ENCODE results near the gene MLX. TPM values are rescaled to one million over a fixed set of nuclear protein-coding genes. Genes with fewer than 3 reads are reported as not detected.

Gene MLX
- total RNA-seq, 1 donor = 43.4 TPM

DNA sequence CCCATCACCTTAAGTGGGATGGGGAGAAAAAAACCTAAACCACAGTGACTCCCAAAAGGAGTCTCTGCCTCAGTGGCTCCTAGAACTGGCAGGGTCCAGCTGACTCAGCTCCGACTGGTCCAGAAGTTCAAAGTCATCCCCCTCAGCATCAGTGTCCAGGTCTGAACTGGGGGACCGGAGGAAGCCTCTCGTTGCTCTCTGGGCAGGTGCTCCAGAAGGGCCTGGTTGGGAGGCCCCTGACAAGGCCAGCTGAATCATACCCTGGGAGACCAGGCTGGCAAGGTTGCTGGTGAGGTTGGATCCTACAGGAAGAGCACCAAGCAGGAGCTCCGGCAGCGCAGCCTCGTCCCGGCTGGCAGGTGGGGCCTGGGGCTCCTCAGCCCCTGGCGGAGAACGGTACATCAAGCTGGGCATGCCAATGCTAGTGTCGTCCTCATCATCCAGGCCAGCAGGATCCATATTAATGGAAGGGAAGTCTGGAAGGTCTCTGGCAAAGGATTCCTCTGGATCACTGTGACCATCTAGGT lies 14.9 kb downstream of the MLX start:
- Histone ChIP-seq H3K36me3 (ENCODE audit: insufficient read depth, low read length) (peaks cover 71% of the 10 kb centered on the region), H3K9me3 (ENCODE audit: low read depth, low read length) (no peaks in the 10 kb centered on the region)

GRCh38 chr17:42584880-42585279 lies 18.0 kb downstream of the MLX start:
- no peak for DNase-seq (ENCODE audit: insufficient read length, low spot score, missing footprints)
- H3K36me3 ChIP-seq (ENCODE audit: insufficient read depth, low read length) = peaks cover 84% of the 10 kb centered on the region
- no peak overlapping the region for H3K27ac ChIP-seq (ENCODE audit: low read depth, low read length)
- no peak overlapping the region for H3K4me3 ChIP-seq (ENCODE audit: insufficient read depth, low read length)
- no peak overlapping the region for H3K4me2 ChIP-seq (ENCODE audit: insufficient read depth, low read length)
- no peak overlapping the region for H2AFZ ChIP-seq (ENCODE audit: low read length)
- no peaks in the 10 kb centered on the region for H3K4me1 ChIP-seq (ENCODE audit: insufficient read depth, low read length)
- no peak for TF ChIP-seq CTCF (IDR thresholded peaks at IDR 0.05; ENCODE audit: extremely low read depth, low read depth, low read length)
- peaks cover under 1% of the 10 kb centered on the region for H3K79me2 ChIP-seq (ENCODE audit: insufficient read depth, low read length)
- H4K20me1 ChIP-seq (ENCODE audit: insufficient read depth, low read length) = no peaks in the 10 kb centered on the region
- H3K27me3 ChIP-seq (ENCODE audit: insufficient read depth, low read length) = no peaks in the 10 kb centered on the region
- no peaks in the 10 kb centered on the region for H3K9me3 ChIP-seq (ENCODE audit: low read depth, low read length)

More for the DNA sequence above, 14.9 kb downstream of the MLX start:
- H2AFZ ChIP-seq (ENCODE audit: low read length) = no peak overlapping the region
- no peak for TF ChIP-seq CTCF (IDR thresholded peaks at IDR 0.05; ENCODE audit: extremely low read depth, low read depth, low read length)
- no peaks in the 10 kb centered on the region for H4K20me1 ChIP-seq (ENCODE audit: insufficient read depth, low read length)
- no peak for DNase-seq (ENCODE audit: insufficient read length, low spot score, missing footprints)
- H3K27me3 ChIP-seq (ENCODE audit: insufficient read depth, low read length) = no peaks in the 10 kb centered on the region
- H3K27ac ChIP-seq (ENCODE audit: low read depth, low read length) = no peak overlapping the region
- peaks cover 22% of the 10 kb centered on the region for H3K79me2 ChIP-seq (ENCODE audit: insufficient read depth, low read length)
- H3K4me2 ChIP-seq (ENCODE audit: insufficient read depth, low read length) = no peak overlapping the region
- no peak overlapping the region for H3K4me3 ChIP-seq (ENCODE audit: insufficient read depth, low read length)
- H3K4me1 ChIP-seq (ENCODE audit: insufficient read depth, low read length) = peaks cover 12% of the 10 kb centered on the region

DNA sequence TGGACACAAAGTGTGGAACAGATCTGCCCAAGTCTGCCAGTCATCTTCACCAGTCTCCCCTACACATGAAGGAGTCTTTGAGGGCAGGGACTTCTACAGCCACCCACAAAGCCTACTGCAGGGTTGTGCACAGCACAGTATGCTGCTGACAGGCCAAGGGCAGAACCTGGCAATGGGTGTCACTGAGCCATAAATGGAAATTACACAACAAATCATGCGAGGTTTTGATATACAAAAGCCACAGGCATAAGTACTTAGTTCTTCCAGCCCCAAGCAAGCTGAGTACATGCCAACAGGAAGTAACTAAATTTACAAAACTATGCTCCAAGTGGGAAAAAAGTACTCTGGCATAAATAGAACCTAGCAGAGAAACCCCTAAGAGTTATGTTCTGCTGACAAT lies 18.5 kb downstream of the MLX start:
- no peak for DNase-seq (ENCODE audit: insufficient read length, low spot score, missing footprints)
- TF ChIP-seq CTCF (IDR thresholded peaks at IDR 0.05; ENCODE audit: extremely low read depth, low read depth, low read length) = no peak
- Histone ChIP-seq H2AFZ (ENCODE audit: low read length) (no peak overlapping the region), H3K36me3 (ENCODE audit: insufficient read depth, low read length) (peaks cover 79% of the 10 kb centered on the region), H3K4me1 (ENCODE audit: insufficient read depth, low read length) (no peaks in the 10 kb centered on the region), H3K27ac (ENCODE audit: low read depth, low read length) (no peak overlapping the region), H3K9me3 (ENCODE audit: low read depth, low read length) (no peaks in the 10 kb centered on the region), H3K27me3 (ENCODE audit: insufficient read depth, low read length) (no peaks in the 10 kb centered on the region), H3K4me2 (ENCODE audit: insufficient read depth, low read length) (no peak overlapping the region), H3K4me3 (ENCODE audit: insufficient read depth, low read length) (no peak overlapping the region), H4K20me1 (ENCODE audit: insufficient read depth, low read length) (no peaks in the 10 kb centered on the region), H3K79me2 (ENCODE audit: insufficient read depth, low read length) (no peaks in the 10 kb centered on the region)

DNA sequence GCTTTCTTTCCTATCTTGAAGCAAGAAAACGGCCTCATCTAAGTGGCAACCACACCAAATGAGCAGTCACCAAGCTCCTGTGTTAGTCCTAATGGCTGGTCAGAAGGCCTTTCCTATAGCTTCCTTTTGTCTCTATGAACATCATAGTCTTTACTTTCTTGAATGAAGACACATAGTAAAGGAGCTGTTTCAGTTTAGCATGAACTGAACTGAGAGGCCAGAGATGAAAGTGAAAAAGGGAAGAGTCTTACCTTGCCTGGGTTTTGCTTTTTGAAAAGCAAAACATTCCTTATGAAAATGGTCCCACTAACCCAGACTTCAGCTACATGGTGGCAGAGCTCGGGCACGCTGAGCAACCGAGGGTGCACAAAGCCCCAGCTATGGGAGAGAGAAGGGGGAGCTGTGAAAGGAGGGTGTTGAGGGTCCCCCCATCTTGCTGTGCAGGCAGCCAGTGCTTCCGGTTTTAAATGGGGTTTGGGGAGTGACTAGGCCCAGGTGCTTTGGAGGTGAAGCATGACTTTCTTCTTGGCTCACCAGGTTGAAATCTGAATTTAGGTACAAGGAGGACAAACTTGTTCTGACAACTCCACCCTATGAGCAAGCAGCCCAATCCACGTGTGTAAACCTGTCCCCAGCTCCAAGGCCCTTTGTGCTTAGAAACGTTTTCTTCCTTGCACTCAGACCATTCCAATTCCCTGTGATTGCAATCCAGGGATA lies 19.8 kb downstream of the MLX start:
- no peak overlapping the region for H3K4me2 ChIP-seq (ENCODE audit: insufficient read depth, low read length)
- H4K20me1 ChIP-seq (ENCODE audit: insufficient read depth, low read length) = no peaks in the 10 kb centered on the region
- no peaks in the 10 kb centered on the region for H3K4me1 ChIP-seq (ENCODE audit: insufficient read depth, low read length)
- H2AFZ ChIP-seq (ENCODE audit: low read length) = no peak overlapping the region
- H3K27ac ChIP-seq (ENCODE audit: low read depth, low read length) = no peak overlapping the region
- DNase-seq (ENCODE audit: insufficient read length, low spot score, missing footprints) = no peak
- TF ChIP-seq CTCF (IDR thresholded peaks at IDR 0.05; ENCODE audit: extremely low read depth, low read depth, low read length) = no peak
- H3K9me3 ChIP-seq (ENCODE audit: low read depth, low read length) = no peaks in the 10 kb centered on the region
- no peaks in the 10 kb centered on the region for H3K27me3 ChIP-seq (ENCODE audit: insufficient read depth, low read length)
- peaks cover 2% of the 10 kb centered on the region for H3K79me2 ChIP-seq (ENCODE audit: insufficient read depth, low read length)
- no peak overlapping the region for H3K4me3 ChIP-seq (ENCODE audit: insufficient read depth, low read length)
- H3K36me3 ChIP-seq (ENCODE audit: insufficient read depth, low read length) = peaks cover 68% of the 10 kb centered on the region
